Brain microvascular endothelial cell (primary cell): ENCODE measurements around the gene ESRRB.

Experiments
- DNase-seq: peaks from one replicate; pipeline ENCODE4 v3.0.0-alpha.2; 2020
- H3K27ac ChIP-seq: fragments of 250-450 bp; sonication (Bioruptor Pico); 2 replicates; pipeline ENCODE4 v1.5.1; 2020; ENCODE audit warnings: mild to moderate bottlenecking, moderate library complexity
- H3K27me3 ChIP-seq: fragments of 250-450 bp; sonication (Bioruptor Pico); replicated peaks from 2 replicates; pipeline ENCODE4 v1.5.1; 2020; ENCODE audit warnings: mild to moderate bottlenecking
- H3K36me3 ChIP-seq: fragments of 250-450 bp; sonication (Bioruptor Pico); replicated peaks from 2 replicates; pipeline ENCODE4 v1.5.1; 2020; ENCODE audit warnings: mild to moderate bottlenecking
- H3K4me3 ChIP-seq: 2 replicates; pipeline ENCODE4 v1.5.1; 2011; ENCODE audit warnings: low read depth, mild to moderate bottlenecking, control low read depth, low read length, moderate library complexity
- CTCF ChIP-seq: IDR thresholded peaks from 2 replicates; pipeline ENCODE4 v1.5.1; 2011; ENCODE audit warnings: low read depth, mild to moderate bottlenecking, moderate library complexity, low read length, control low read depth, inconsistent platforms; ENCODE audit errors: missing control alignments
- in situ Hi-C: cut with HindIII; loops from 2 replicates; pipeline ENCODE4 v1.10.0; 2017; ENCODE audit warnings: low sequenced_read_pairs, low pct_ligation_motif_present

The ESRRB gene

GRCh38 chr14:76421662-76422061, 45.7 kb downstream of the ESRRB start:
- Histone ChIP-seq H3K4me3 (no peak overlapping the region), H3K36me3 (no peaks in the 10 kb centered on the region), H3K27ac (no peak overlapping the region), H3K27me3 (no peaks in the 10 kb centered on the region)
- TF ChIP-seq CTCF, result no peak
- in situ Hi-C loops, result no loop called here
- no peak for DNase-seq

- no peak for DNase-seq
- in situ Hi-C loops, result no loop called here
- TF ChIP-seq CTCF, result no peak
- no peaks in the 10 kb centered on the region for H3K36me3 ChIP-seq
- no peak overlapping the region for H3K4me3 ChIP-seq
- no peaks in the 10 kb centered on the region for H3K27me3 ChIP-seq
- no peak overlapping the region for H3K27ac ChIP-seq
Measured at GRCh38 chr14:76422662-76423061, 46.7 kb downstream of the ESRRB start.

- no peaks in the 10 kb centered on the region for H3K36me3 ChIP-seq
- no peak for TF ChIP-seq CTCF
- no peaks in the 10 kb centered on the region for H3K27me3 ChIP-seq
- H3K4me3 ChIP-seq, result no peak overlapping the region
- in situ Hi-C loops, result no loop called here
- no peak overlapping the region for H3K27ac ChIP-seq
- no peak for DNase-seq
Measured at GRCh38 chr14:76423534-76423933, 47.6 kb downstream of the ESRRB start.

GRCh38 chr14:76424359-76424758, 48.4 kb downstream of the ESRRB start:
- no peak for DNase-seq
- Histone ChIP-seq H3K27ac (no peak overlapping the region), H3K36me3 (no peaks in the 10 kb centered on the region), H3K27me3 (no peaks in the 10 kb centered on the region), H3K4me3 (no peak overlapping the region)
- no peak for TF ChIP-seq CTCF
- in situ Hi-C loops, result no loop called here

- DNase-seq, result no peak
- in situ Hi-C loops, result no loop called here
Measured at GRCh38 chr14:76426161-76426696, 50.3 kb downstream of the ESRRB start.

More at GRCh38 chr14:76426161-76426696, 50.3 kb downstream of the ESRRB start:
- no peak for TF ChIP-seq CTCF
- no peaks in the 10 kb centered on the region for H3K36me3 ChIP-seq
- H3K27me3 ChIP-seq, result no peaks in the 10 kb centered on the region
- no peak overlapping the region for H3K27ac ChIP-seq
- no peak overlapping the region for H3K4me3 ChIP-seq
